GM21786 (cell line): ENCODE results near the gene STK31.
"Not testable (repeated sequence)": the region's sequence is repeated elsewhere in the genome, so short reads cannot be mapped to it uniquely, and the experiment has no call there.

Experiments used
- ATAC-seq: cut with Tn5 transposase; IDR thresholded peaks from one replicate; pipeline ENCODE4 v1.9.1; 2021; ENCODE audit not compliant: unreplicated experiment

The STK31 gene

DNA sequence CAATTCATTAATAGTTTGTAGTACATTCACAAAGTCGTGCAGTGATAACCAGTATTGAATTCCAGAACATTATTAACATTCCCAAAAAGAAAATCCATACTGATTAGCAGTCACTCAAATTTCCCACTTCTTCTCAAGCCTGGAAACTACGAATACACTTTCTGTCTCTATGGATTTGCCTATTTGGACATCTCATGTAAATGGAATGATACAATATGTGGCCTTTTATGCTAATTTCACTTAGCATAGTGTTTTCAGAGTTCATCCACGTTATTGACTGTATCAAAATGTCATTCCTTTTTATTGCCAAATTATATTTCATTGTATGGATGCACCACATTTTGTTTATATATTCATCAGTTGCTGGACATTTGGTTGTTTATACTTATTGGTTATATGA is 78.8 kb downstream of the STK31 start:
- no peak for ATAC-seq

DNA sequence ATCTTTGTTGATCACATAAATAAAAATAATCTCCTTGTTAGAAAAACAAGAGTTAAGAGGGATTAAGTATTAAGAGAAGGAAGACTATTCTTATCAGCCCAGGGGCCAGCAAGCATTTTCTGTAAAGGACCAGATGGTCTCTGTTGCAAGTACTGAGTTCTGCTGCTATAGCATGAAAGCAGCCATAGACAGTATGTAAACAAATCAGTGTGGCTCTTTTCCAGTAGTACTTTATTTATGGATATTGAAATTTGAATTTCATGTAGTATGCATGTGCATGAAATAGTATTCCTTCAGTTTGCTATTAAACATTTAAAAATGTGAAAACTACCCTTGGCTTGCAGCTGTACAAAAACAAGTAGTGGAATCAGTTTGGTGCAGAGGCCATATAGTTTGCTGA is 81.7 kb downstream of the STK31 start:
- no peak for ATAC-seq

GRCh38 chr7:23802720-23803397 is 92.8 kb downstream of the STK31 start:
- ATAC-seq = no peak

DNA sequence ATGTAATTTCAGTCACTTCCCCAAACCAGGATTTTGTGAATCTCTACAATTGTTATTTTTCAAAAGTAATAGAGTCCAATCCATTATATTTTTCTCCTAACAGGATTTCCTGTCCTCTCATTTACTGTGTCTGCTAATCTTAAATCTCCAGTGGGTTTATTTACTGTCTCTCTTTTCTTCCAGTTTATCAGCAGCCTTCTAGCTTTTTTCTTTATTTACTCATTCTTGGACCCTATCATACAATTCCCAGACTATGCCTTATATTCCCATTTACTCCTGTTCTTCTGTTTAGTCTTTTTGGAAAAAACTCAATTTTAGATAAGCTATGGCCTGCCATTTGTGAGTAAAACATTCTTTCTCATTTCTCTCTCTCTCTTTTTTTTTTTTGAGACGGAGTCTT is 94.7 kb downstream of the STK31 start:
- ATAC-seq = no peak

GRCh38 chr7:23808421-23808820 is 98.4 kb downstream of the STK31 start:
- no peak for ATAC-seq

DNA sequence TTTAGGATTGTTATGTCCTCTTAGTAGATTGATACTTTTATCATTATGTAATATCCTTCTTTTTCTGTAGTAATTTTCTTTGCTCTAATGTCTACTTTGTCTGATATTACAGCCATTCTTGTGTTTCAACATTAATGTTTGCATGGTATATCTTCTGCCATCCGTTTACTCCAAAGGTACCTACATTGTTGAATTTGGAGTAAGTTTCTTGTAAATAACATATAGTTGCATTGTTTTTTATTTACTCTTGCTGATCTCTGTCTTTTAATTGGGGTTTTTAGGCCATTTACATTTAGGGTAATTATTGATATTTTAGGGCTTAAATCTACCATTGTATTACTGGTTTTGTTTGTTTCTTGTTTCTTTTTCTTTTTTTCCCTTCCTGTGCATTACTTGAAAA is 100.1 kb downstream of the STK31 start:
- no peak for ATAC-seq

GRCh38 chr7:23811540-23811939 is 101.5 kb downstream of the STK31 start:
- ATAC-seq = no peak

GRCh38 chr7:23828125-23828524 is 118.1 kb downstream of the STK31 start:
- ATAC-seq = not testable (repeated sequence)

GRCh38 chr7:23832733-23833132 is 122.7 kb downstream of the STK31 start:
- not testable (repeated sequence) for ATAC-seq

DNA sequence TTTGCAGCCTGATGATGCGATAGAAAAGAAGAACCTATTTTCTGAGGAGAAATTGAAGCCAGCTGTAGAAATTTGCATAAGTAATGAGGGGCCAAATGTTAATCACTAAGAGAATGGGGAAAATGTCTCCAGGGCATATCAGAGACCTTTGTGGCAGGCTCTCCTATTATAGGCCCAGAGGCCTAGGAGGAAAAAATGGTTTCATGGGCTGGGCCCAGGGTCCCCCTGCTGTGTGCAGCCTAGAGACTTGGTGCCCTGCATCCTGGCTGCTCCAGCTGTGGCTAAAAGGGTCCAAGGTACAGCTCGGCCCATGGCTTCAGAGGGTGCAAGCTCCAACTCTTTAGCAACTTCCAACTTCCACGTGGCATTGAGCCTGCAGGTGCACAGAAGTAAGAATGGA is 123.4 kb downstream of the STK31 start:
- no peak for ATAC-seq

GRCh38 chr7:23844837-23845236 is 134.8 kb downstream of the STK31 start:
- ATAC-seq = not testable (repeated sequence)

- ATAC-seq = no peak
Observed at GRCh38 chr7:23852135-23852534, 142.1 kb downstream of the STK31 start.

GRCh38 chr7:23852988-23853387 is 143.0 kb downstream of the STK31 start:
- no peak for ATAC-seq

GRCh38 chr7:23863209-23863787 is 153.3 kb downstream of the STK31 start:
- no peak for ATAC-seq

- no peak for ATAC-seq
Observed at GRCh38 chr7:23864973-23865372, 155.0 kb downstream of the STK31 start.

- ATAC-seq = no peak
Observed at GRCh38 chr7:23873306-23873705, 163.3 kb downstream of the STK31 start.

DNA sequence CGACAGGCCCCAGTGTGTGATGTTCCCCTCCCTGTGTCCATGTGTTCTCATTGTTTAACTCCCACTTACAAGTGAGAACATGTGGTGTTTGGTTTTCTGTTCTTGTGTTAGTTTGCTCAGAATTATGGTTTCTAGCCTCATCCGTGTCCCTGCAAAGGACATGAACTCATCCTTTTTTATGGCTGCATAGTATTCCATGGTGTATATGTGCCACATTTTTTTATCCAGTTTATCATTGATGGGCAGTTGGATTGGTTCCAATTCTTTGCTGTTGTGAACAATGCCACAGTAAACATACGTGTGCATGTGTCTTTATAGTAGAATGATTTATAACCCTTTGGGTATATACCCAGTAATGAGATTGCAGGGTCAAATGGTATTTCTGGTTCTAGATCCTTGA is 166.5 kb downstream of the STK31 start:
- not testable (repeated sequence) for ATAC-seq
